IPS-15b (cell line): Measurements from ENCODE around the gene PARVA.

Experiments
- H3K27me3 ChIP-seq: one replicate; pipeline ENCODE4 v1.6.1; 2013; ENCODE audit warnings: low read length; ENCODE audit not compliant: control insufficient read depth, insufficient read depth
- H3K36me3 ChIP-seq: one replicate; pipeline ENCODE4 v1.6.1; 2013; ENCODE audit warnings: low read length; ENCODE audit not compliant: control insufficient read depth, insufficient read depth
- H3K4me1 ChIP-seq: one replicate; pipeline ENCODE4 v1.6.1; 2013; ENCODE audit warnings: mild to moderate bottlenecking, low read length; ENCODE audit not compliant: control insufficient read depth, insufficient read depth
- H3K4me3 ChIP-seq: one replicate; pipeline ENCODE4 v1.5.1; 2013; ENCODE audit warnings: low read depth, low read length
- H3K9ac ChIP-seq: one replicate; pipeline ENCODE4 v1.6.1; 2013; ENCODE audit warnings: low read depth, mild to moderate bottlenecking, low read length
- H3K9me3 ChIP-seq: one replicate; pipeline ENCODE4 v1.6.1; 2013; ENCODE audit warnings: mild to moderate bottlenecking, low read length; ENCODE audit not compliant: control insufficient read depth, insufficient read depth

PARVA gene

DNA sequence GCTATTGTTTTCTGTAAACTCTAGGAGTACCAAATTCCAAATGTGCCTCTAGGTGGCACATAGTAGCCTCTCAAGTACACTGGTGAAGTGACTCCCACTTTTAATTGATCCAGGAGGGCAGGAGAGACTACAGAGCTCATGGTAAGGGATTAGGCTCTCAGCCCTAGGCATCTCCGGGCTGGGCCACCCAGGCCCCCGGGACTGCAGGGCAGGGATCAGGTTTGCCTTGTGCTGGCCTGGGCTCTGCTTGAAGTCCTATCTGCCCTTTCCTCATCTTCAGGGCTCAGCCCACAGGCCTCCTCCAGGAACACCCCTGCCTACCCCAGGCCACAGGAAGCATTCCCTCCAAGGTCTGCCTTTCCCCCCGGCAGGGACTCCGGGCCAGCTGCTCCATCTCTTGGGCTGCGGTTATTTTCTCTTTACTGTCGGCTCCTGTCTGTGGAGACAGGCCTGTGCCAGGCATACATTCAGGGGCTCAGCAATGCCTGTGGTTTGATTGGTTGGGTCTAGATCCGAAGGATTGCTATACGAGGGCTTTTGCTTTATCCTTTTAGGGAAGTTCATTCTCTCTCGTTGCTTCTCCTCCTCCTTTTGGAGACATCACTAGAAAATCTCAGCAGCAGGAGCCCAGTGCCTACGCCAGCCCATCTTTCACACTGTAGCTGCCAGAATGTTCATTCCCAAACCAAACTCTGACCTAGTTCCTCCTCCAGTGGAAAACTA lies 32.8 kb downstream of the PARVA start:
- H3K4me3 ChIP-seq, result no peak overlapping the region
- peak overlapping the region; percentile 47 for H3K9ac ChIP-seq
- peaks cover 8% of the 10 kb centered on the region for H3K4me1 ChIP-seq
- H3K36me3 ChIP-seq, result no peaks in the 10 kb centered on the region
- no peaks in the 10 kb centered on the region for H3K9me3 ChIP-seq
- no peaks in the 10 kb centered on the region for H3K27me3 ChIP-seq

GRCh38 chr11:12411393-12411792 lies 34.0 kb downstream of the PARVA start:
- H3K4me3 ChIP-seq, result no peak overlapping the region
- peaks cover 8% of the 10 kb centered on the region for H3K4me1 ChIP-seq
- H3K9me3 ChIP-seq, result no peaks in the 10 kb centered on the region
- no peaks in the 10 kb centered on the region for H3K27me3 ChIP-seq
- no peaks in the 10 kb centered on the region for H3K36me3 ChIP-seq
- no peak overlapping the region for H3K9ac ChIP-seq

GRCh38 chr11:12411806-12412727 lies 34.7 kb downstream of the PARVA start:
- H3K9me3 ChIP-seq, result no peaks in the 10 kb centered on the region
- H3K4me1 ChIP-seq, result peaks cover 8% of the 10 kb centered on the region
- H3K9ac ChIP-seq, result no peak overlapping the region
- no peaks in the 10 kb centered on the region for H3K27me3 ChIP-seq
- no peak overlapping the region for H3K4me3 ChIP-seq
- no peaks in the 10 kb centered on the region for H3K36me3 ChIP-seq

DNA sequence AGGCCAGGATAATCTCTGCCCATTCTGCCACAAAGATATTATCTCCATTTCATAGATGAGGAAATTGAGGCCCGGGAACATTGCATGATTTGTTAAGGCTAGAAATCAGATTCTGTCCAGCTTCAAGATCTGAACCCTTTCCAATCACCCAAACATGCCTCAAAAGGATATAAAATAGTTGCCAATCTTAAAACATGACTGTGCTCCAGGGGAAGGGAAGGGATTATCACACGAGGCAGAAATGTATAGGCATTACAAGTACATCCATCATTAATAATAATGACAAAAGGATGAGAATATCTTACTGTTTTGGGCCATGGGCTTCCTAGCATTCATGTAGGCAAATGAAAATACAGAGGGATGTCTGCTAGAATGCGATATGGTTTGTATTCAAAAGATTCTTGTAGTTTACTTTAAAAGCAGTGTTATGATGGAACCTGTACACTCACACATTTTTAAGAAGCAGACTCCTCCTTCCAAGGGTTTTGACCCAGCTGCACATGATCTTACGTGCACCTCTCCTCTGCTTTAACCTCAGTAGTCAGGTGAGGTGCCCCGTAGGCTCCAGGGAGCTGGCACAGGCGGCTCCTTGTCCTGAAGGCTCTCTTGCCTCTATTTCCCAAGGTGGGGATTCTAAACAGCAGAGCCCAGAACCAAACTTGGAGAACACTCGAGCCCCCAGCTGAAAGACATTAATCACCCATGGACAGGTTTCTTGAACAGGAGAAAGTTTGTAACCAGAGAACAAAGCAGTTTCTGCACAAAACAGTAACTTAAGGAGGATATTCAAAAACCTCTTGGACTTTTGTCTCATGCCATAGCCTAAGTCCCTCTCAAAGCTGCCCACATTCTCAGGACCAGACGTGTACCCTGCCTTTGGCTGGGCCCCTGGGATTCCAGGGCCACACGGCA lies 36.0 kb downstream of the PARVA start:
- Histone ChIP-seq H3K9me3 (no peaks in the 10 kb centered on the region), H3K9ac (no peak overlapping the region), H3K36me3 (no peaks in the 10 kb centered on the region), H3K27me3 (no peaks in the 10 kb centered on the region), H3K4me3 (no peak overlapping the region), H3K4me1 (peaks cover 8% of the 10 kb centered on the region)

- Histone ChIP-seq H3K9me3 (no peaks in the 10 kb centered on the region), H3K4me1 (peaks cover 8% of the 10 kb centered on the region), H3K27me3 (no peaks in the 10 kb centered on the region), H3K9ac (no peak overlapping the region), H3K4me3 (no peak overlapping the region), H3K36me3 (no peaks in the 10 kb centered on the region)
Observed at GRCh38 chr11:12414611-12415010, 37.2 kb downstream of the PARVA start.

GRCh38 chr11:12415342-12415966 lies 38.1 kb downstream of the PARVA start:
- H3K4me1 ChIP-seq, result peaks cover 8% of the 10 kb centered on the region
- no peaks in the 10 kb centered on the region for H3K36me3 ChIP-seq
- no peak overlapping the region for H3K9ac ChIP-seq
- no peak overlapping the region for H3K4me3 ChIP-seq
- no peaks in the 10 kb centered on the region for H3K9me3 ChIP-seq
- no peaks in the 10 kb centered on the region for H3K27me3 ChIP-seq

DNA sequence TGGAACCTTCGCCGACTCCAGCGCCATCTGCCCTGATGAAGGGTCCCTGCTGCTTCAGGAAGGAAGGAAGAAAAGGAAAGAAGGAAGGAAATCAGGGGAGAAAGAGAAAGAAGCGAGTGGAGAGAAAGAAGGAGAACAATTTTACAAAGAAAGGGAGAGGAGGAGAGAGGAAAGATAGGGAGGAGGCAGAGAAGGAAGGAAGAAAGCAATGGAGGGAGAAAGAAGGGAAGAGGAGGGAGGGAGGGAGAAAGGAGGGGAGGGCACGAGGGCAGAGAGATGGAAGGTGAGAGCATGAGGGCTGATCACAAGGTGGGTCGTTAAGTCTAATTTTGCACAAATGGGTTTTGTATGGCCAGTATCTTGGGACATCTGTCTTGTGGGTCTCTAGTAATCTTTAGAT lies 39.2 kb downstream of the PARVA start:
- Histone ChIP-seq H3K36me3 (no peaks in the 10 kb centered on the region), H3K9me3 (no peaks in the 10 kb centered on the region), H3K9ac (no peak overlapping the region), H3K4me3 (no peak overlapping the region), H3K27me3 (no peaks in the 10 kb centered on the region), H3K4me1 (peaks cover 6% of the 10 kb centered on the region)

GRCh38 chr11:12417691-12418611 lies 40.6 kb downstream of the PARVA start:
- H3K9ac ChIP-seq, result no peak overlapping the region

GRCh38 chr11:12420040-12420439 lies 42.7 kb downstream of the PARVA start:
- Histone ChIP-seq H3K4me1 (no peaks in the 10 kb centered on the region), H3K27me3 (no peaks in the 10 kb centered on the region)

More at GRCh38 chr11:12417691-12418611, 40.6 kb downstream of the PARVA start:
- Histone ChIP-seq H3K4me1 (no peaks in the 10 kb centered on the region), H3K36me3 (no peaks in the 10 kb centered on the region), H3K4me3 (no peak overlapping the region), H3K9me3 (no peaks in the 10 kb centered on the region), H3K27me3 (no peaks in the 10 kb centered on the region)

DNA sequence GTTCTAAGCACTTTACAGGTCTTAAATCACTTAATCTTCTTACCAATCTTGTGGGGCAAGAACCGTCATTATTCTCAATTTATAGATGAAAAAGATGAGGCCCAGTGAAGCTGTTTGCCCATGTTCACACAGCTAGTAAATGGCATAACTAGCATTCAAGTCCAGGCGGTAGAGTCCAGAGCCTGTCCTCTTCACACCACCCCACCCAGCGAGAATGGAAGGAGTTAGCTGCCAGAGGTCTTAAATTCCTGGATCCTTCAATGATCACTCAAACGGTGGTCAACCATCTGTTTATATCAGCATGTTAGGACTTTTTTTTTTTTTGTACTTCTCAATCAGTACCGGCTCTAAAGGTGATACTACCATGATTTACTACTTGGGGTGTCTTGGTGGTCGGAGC lies 43.3 kb downstream of the PARVA start:
- no peak overlapping the region for H3K4me3 ChIP-seq
- H3K9ac ChIP-seq, result no peak overlapping the region
- H3K36me3 ChIP-seq, result no peaks in the 10 kb centered on the region
- H3K27me3 ChIP-seq, result no peaks in the 10 kb centered on the region
- no peaks in the 10 kb centered on the region for H3K9me3 ChIP-seq
- H3K4me1 ChIP-seq, result no peaks in the 10 kb centered on the region

More at GRCh38 chr11:12420040-12420439, 42.7 kb downstream of the PARVA start:
- Histone ChIP-seq H3K4me3 (no peak overlapping the region), H3K9me3 (no peaks in the 10 kb centered on the region), H3K36me3 (no peaks in the 10 kb centered on the region), H3K9ac (no peak overlapping the region)
